Fibroblast of gingiva (primary cell): ENCODE measurements around the gene WDR45.
A peak's percentile ranks its signal among the peaks of the same experiment; 100 is the strongest.

Source experiments
- DNase-seq: peaks from one replicate; pipeline ENCODE4 v3.0.0-alpha.2; 2011; ENCODE audit warnings: low read depth

WDR45 gene

DNA sequence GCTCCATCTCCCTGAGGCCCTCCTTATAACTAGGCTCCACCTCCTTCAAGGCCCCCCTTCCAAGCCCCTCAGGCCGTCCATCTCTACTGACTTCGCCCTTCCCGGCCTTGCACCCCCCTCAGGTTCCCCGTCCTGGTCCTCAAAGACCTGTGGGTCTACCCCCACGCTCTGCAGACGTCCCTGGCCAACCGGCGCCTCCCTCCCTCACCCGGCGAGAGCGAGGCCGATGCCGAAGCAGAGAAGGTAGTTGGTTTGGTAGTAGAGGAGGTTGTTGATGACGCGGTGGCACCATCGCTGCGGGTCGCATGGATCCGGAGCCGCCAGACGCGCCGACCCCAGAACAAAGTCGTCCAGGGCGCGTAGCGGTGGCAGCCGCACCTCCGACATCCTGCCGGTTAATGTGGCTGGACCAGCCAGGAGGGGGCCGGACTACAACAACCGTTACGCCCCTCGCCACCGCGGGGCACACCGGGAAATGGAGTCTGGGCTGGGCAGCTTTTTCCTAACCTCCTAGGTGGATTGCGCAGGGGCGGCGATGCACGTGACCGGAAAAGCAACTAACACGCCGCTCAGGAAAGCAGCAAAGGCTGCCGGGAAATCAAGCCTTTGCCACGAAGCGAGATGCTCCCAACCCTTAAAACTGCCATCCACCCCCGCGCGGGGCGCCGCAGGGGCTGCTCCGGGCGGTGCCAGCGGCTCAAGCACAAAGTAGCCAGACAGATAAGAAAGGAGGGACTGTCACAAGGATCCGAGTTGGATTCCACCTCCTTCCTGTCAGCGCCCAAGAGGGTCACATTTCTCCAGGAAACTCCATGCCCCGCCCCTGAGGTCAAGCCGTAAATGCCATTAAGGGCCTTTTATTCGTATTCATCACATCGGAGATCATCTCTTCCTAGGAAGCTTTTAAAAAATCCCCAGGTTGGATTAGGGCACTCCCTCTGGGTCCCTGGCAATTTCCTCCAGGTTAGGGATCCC is 5.8 kb downstream of the WDR45 start, which contains the start of gene PRAF2:
PRAF2 (minus strand) TSS at position 402 of the 975 bp plus-strand sequence; CDS start at position 387, 15 bp downstream.
- DNase-seq, result peak; percentile 88

DNA sequence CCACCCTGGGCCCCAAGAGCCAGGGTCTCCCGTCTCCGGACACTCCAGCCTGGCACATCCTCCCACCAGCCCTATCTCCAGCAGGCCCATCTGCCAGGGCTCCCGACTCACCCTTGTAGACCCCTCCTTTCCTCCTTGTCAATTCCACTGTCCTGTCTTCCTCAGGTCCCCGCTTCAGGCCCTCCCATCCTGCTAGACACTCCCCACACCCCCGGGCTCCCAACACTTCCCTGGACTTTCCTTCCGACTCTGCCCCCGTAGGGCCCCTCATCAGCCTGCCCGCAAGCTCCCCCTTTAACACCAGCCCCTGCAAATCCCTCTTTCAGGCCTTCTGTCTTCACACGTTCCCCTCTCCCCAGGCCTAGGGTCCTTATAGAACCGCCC is 7.0 kb downstream of the WDR45 start:
- DNase-seq, result no peak

DNA sequence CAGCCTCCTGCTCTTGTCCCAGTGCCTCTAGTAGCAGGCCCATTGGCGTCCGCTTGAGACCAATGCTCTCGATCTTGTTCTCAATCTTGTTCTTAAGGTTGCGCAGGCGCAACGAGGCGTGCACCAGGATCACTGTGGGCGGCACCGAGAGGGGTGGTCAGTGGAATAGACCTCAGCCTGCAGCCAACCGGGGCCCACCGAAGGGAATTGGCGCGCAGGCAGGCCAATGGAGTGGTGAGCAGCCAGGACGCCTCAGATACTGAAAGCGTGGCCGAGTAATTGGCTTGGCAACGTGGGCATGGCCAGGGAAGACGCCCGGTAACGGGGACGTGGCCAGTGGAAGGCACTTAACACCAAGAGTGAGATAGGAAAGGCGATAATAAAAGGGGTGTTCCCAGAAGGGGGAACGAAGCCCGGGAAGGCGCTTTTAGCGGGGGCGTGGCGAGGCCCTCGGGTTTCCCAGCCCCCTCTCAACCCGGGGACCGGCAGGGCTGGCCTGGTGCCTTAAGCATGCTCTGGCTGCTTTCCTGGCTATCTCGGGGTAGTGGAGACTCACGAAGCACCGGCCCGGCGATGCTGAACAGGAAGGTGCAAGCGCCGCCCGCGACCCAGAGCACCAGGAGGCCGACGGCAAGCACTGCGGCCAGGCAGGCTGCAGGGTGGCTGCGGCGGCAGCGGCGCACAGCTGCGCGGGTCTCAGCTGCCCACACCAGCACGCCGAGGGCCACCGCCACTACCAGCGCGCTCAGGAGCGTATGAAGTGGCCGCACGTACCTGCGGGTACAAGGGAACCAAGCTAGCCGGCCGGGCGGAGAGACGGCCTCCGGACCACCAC is 7.6 kb downstream of the WDR45 start:
- DNase-seq, result peak; percentile 77

DNA sequence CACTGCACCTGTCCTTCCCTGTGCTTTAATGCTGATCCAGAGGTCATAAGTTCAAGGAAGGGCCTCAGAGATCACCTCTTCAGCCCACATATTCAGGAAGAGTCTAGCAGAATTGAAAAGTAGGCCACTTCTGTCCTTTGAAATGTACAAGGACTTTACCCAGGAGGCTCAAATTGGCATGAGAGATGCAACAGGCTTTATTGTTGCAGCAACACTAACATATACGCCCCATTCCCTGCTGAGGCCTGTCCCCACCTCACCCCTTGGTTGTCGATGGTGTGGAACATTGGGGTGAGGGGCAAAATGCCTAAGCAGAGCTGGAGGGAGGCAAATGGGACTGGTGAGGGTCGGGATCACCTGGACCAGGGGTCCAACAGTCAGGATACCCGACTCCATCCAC is 8.7 kb downstream of the WDR45 start:
- DNase-seq, result no peak

DNA sequence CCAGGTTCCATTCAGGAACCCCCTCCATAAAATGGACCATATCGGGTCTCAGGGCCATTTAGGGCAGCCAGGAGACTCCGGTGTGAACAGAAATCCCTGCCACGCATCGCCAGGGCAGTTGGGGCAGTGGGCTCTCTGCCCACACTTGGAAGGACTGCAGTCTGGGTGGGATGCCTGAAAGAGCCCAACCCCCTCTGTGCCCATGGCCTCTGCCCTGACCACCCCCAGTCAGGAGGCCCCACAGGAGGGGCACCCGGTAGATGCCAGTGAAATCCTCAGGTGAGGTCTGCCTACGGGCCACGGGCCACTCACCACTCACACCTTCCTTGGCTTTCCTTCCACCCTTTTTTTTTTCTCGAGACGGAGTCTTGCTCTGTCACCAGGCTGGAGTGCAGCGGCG is 10.6 kb downstream of the WDR45 start:
- DNase-seq, result no peak

DNA sequence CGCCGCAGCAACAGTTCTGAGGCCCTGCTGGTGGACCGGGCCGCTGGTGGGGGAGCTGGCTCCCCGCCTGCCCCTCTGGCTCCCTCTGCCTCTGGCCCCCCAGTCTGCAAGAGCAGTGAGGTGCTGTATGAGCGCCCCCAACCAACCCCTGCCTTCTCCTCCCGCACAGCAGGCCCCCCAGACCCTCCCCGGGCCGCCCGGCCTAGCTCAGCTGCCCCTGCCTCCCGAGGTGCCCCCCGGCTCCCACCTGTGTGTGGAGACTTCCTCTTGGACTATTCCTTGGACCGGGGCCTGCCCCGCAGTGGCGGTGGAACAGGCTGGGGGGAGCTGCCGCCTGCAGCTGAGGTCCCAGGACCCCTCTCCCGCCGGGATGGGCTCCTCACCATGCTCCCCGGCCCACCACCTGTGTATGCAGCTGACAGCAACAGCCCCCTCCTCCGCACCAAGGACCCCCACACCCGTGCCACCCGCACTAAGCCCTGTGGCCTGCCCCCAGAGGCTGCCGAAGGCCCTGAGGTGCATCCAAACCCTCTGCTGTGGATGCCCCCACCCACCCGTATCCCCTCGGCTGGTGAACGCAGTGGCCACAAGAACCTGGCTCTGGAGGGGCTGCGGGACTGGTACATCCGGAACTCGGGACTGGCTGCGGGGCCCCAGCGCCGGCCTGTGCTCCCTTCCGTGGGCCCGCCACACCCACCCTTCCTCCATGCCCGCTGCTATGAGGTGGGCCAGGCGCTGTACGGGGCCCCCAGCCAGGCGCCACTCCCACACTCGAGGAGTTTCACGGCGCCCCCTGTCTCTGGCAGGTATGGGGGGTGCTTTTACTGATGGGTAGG is 12.2 kb downstream of the WDR45 start:
- DNase-seq, result no peak

DNA sequence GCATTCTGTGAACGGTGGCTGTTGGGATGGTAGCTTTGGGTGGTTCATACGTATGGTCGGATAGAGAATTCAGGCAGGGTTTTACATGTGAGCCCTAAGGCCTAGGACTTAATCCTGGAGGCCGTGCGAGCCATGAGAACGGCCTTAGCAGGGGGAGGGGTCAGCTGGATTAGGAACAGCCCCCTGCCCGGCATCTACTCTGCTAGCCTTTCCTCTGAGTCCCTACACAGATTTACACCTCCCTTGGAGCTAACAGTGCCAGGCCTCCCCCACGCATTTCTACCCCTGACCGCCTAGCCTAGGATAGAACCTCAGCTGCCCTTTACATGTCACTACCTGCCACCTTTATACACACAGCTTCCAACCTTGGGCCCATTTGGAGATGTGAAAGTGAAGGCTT is 13.0 kb downstream of the WDR45 start:
- no peak for DNase-seq

DNA sequence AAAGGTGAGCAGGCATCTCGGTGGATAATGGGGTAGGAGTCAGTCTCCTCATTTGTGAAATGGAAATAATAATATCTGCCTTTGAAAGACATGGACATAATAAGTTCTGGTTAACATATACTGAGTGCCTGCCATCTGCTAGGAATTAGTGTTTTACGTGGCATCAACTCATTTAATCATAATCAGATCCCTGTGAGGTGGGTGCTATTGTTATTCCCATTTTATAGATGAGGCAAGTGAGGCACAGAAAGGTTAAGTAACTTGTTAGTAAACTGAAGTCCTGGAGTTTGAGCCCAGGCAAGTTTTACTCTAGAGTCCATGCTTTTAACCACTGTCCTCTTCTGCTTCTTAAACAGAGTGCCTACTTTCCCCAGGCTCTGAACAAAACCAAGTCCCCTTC is 13.4 kb downstream of the WDR45 start:
- DNase-seq, result no peak

DNA sequence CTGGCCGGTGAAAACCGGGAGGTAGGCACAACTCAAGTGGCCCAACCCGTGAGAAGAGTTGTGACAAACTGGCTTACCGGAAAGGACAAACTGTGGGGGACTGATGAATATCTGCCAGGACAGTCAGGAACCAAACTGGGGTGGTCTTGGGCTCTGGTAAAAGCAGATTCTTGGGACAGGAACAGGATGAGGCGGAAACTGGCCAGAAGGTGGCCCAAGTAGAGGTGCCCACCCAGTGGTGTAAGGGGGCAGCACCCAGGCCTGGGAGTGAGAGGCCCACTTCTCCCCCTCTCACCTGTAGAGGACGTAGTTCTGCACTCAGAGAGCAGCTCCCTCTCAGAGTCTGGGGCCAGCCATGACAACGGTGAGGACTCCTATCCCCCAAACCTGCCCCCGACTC is 15.0 kb downstream of the WDR45 start:
- no peak for DNase-seq

DNA sequence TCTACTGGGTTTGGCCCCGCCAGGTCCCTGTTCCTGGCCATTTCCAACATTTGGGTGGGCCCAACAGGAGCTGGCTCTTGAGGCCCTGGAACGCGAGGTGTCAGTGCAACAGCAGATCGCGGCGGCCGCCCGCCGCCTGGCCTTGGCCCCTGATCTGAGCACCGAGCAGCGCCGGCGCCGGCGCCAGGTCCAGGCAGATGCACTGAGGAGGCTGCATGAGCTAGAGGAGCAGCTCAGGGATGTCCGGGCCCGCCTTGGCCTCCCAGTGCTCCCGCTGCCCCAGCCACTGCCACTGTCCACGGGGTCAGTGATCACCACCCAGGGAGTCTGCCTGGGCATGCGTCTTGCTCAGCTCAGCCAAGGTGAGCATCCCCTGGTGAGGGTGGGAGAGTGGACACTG is 15.4 kb downstream of the WDR45 start:
- DNase-seq, result no peak

DNA sequence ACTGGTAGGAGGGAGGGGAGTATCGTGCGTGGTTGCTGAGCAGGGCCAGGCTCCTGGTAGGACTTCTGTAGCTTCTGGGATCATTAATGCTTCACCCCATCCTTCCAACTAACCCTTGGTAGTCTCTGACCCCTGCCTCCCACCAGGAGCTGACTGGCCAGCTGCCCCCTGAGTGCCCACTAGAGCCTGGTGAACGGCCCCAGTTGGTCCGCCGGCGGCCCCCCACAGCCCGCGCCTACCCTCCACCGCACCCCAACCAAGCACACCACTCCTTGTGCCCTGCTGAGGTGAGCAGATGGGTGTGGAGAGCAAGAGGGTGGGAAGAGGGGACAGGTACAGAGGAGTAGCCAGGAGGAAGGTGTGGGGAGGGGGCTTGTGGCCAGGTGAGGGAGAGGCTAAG is 16.0 kb downstream of the WDR45 start:
- DNase-seq, result no peak

DNA sequence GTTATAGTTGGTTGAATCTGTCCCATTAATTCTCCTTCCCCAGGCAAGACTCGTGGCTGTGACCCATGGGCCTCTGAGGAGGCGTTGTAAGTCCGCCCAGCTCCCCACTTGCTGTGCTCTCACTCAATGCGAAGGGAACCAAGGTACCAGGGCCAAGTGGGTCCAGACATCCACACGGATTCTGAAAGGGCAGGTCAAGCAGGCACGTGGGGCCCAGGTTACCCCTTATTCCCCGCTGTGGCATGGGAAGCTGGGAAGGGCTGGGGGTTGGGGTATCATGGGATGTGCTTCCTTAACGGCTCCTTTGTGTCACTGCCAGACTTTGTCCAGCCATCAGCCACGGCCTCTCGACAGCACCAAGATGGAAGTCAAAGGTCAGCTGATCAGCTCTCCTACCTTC is 17.8 kb downstream of the WDR45 start:
- no peak for DNase-seq

DNA sequence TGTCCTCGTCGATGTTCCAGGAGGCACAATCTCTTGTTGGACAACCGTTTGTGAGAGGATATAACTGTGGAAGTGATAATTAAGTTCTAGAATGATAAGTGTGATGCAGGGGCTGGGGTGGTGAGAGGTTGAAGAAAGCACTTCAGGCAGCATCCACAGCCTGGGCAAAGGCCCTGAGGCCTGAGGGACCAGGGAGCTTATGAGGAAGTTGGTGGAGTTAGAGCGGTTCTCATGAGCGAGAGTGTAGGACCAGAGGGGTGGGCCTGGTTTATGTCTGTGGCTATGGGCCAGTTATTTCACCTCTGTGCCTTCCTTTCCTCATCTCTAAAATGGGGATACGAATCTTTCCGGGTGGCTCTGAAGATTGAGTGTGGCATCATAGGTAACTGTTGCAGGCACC is 18.2 kb downstream of the WDR45 start:
- no peak for DNase-seq

DNA sequence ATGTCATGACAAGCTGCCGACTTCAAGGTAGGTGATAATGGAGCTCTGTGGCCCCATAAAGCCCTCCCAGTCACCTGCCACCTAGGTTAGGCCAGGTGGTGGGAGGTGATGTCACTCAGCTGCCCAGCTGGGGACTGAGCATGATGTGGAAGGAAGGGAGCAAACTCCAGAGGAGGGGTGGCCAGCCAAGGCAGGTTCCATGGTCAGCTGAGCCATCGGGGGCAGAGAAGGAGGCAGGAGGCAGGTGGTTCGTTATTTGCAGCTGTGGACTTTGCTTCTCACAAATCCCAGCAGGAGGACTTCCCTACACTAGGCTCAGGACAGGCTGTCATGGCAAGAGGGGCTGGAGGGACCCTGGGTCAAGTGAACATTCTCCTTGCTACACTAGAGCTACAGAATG is 18.8 kb downstream of the WDR45 start:
- DNase-seq, result no peak

DNA sequence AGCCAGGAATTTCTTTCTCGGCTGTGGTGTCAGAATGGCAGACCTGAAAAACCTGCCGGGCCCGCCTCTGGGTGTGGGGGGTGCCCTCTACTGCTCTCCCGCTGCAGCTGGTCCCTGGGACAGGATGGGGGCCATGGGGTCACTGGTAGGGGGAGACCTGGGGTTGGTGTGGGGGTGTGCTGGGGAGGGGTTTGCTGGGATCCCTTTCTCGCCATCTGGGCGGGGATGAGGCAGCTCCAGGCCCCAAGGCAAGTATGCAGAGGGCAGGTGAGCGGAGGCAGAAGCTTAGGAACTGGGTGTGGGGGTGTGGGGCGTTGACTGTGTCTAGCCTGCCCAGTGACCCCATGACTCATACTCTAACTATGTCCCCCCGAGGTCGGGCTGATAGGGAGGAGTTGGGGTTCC is 20.0 kb downstream of the WDR45 start:
- DNase-seq, result no peak

DNA sequence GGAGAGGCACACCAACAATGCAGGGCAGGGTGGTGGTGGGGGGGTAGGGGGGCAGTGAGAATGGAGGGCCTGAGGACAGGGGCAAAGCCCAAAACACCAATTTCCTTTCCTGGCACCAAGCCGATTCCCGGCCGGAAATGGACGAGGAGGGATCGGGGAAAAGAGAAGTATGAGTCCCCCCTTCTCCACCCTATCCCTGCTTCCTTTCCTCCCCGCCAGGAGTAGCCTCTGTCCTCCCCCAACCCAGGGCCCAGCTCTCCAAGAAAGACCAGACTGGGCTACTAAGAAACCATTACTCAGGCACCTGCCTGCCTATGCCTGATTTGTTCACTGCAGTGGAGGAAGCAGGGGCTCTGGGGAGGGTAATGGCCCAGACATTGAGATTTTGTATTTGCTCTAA is 20.5 kb downstream of the WDR45 start:
- DNase-seq, result no peak

DNA sequence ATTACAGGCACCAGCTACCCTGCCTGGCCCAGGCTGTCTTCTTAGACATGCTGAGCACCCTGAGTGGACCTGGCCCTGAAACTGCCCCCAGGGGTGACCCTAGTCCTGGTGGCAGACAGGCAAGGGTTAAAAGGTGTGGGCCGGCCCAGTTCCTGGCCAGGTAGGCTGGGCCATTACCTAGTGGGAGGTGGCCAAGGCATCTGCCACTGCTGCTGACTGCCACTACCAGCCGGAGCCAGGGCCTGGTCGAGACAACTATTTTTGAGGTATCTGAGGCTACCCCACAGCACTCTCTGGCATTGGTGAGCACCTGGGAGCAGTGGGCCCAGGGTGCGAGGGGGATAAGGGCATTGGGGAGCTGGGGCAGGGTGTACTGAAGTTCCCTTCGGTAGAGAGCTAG is 20.9 kb downstream of the WDR45 start, which contains the start of gene CCDC120:
CCDC120 (plus strand) TSS at position 206 of the 400 bp plus-strand sequence. CDS start 3,043 bp downstream, outside the sequence.
- no peak for DNase-seq

DNA sequence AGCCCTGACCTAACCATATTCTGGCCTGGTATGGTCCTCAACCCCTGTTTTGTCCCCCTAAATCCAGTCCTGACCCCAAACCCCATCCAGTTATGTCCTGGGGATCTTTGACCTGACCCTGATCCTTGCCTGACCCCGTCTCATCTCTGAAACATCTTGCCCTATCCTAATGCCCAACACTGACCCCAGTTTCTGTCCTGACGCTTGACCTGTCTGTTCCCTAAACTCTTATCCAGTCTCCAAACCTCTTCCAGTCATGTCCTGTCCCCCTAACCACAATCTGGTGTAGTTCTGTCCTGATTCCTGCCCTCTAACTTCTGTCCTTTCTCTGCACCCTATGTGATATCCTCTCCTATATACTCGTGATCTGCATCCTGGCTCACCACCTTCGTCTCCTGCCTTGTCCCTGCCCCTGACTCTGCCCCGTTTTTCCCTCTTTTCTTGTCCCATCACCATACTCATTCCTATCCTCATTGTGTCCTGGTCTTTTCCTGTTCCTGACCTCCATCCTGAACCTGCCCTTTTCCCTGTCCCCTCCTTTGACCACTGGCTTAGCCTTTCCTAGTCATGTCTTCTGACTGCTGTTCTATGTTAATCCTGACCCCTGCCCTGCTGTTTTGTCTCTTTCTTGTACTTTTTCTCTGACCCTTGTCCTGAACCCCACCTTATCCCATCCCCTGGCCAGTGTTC is 25.5 kb downstream of the WDR45 start:
- DNase-seq, result no peak

DNA sequence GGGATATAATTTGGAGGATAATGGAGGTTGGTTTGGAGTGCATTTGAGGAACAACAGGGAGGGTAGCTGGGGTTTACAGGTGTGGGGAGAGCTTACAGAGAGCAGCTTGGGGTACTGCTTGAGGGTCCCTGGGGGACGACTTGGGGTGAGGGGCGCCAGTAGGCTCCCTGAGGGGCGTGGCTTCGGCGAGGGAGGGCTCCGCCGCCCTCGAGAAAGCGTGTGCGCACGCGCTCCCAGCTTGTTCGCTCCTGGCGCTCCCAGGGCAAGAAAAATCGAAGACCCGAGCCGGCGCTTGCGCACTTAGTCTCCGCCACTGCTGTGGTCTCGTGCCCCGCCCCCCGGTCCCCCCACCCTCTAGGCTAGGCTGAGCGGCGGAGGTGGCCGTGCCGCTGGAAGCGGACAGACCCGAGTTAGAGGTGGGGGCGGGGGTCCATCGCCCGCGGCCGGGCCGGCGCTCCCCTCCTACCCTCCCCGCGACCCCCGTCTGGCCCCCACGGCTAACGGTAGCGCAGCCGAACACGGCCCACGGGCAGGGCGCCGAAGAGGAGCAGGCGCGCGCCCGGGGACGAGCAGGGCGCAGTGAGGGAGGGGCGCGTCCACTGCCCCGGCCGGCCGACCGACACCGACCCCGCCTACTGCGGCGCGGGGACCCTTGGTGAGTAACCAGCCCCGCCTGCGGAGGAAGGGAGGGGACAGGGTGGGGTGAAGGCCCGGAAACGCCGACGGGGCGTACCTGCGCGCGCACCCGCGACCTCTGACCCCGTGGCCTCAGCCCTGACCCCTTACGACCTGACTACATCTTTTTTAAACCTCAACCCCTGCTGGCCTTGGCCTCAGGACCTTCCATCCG is 26.2 kb downstream of the WDR45 start:
- DNase-seq, result no peak

DNA sequence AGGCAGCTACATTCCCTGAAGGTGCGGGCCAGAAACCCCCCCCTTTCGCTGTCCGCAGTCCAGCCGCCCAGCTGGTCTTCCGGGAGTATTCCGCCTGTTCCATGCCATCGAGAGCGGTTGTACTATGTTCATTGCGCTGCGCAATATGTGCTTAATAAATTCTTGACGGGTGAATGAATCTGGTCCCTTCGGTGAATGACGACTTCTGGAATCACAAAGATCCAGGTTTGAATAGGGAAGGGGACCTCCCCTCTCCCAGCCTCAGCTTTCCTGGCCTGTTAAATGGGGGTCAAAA is 35.8 kb downstream of the WDR45 start:
- no peak for DNase-seq
